ENCODE results near the gene CACNA2D3.

CACNA2D3 gene

GRCh38 chr3:54967731-54968161, 845.4 kb downstream of the CACNA2D3 start:
- H2AFZ ChIP-seq (ENCODE audit: low read length): no peak overlapping the region
- H3K4ac ChIP-seq (ENCODE audit: low read length): no peak overlapping the region
- no CpG with 5 or more reads among the region's 1 CpG for WGBS, 2 donors (ENCODE audit: extremely low coverage in 2 of 2, insufficient read length in 2 of 2, insufficient replicate concordance in 1 of 2)
- no peaks in the 10 kb centered on the region for H3K79me1 ChIP-seq (ENCODE audit: low read depth, low read length)
- no peak overlapping the region for H2AK5ac ChIP-seq (ENCODE audit: low read depth, low read length)
- no peak overlapping the region for H3K14ac ChIP-seq (ENCODE audit: low read length)
- no peak overlapping the region for H2BK15ac ChIP-seq (ENCODE audit: low read length)
- peaks cover 8 to 27% of the 10 kb centered on the region in 2 donors for H3K4me1 ChIP-seq (ENCODE audit: control insufficient read depth in 2 of 2, insufficient read depth in 1 of 2, low read depth in 1 of 2, low read length in 2 of 2)
- no peak overlapping the region for H3K4me3 ChIP-seq (ENCODE audit: low read length in 2 of 2)
- no peak overlapping the region for H4K91ac ChIP-seq (ENCODE audit: low read depth, low read length, poor library complexity)
- H3K18ac ChIP-seq (ENCODE audit: low read length): no peak overlapping the region
- no peak overlapping the region for H2BK120ac ChIP-seq (ENCODE audit: low read depth, low read length)
- H3K27ac ChIP-seq (replicated peaks; ENCODE audit: low read length): no peak overlapping the region
- no peak overlapping the region for H3K9ac ChIP-seq (ENCODE audit: low read depth, low read length, poor library complexity)
- no peak overlapping the region for H2BK5ac ChIP-seq (ENCODE audit: low read length)
- H3K9me3 ChIP-seq (replicated peaks in 1 of 2; ENCODE audit: control insufficient read depth in 2 of 2, insufficient read depth in 1 of 2, low read depth in 1 of 2, low read length in 2 of 2): peaks cover 0 to 2% of the 10 kb centered on the region in 2 donors
- no peak overlapping the region for H4K8ac ChIP-seq (ENCODE audit: low read depth, low read length)
- no peaks in the 10 kb centered on the region for H3K36me3 ChIP-seq (replicated peaks in 1 of 2; ENCODE audit: control insufficient read depth in 2 of 2, insufficient read depth in 2 of 2, low read length in 2 of 2)
- no peaks in the 10 kb centered on the region for H3K27me3 ChIP-seq (ENCODE audit: control insufficient read depth in 3 of 3, insufficient read depth in 3 of 3, low read depth in 1 of 3, low read length in 3 of 3)
- H3K4me2 ChIP-seq (ENCODE audit: insufficient read depth, low read length, poor library complexity, severe bottlenecking): no peak overlapping the region
- DNase-seq (ENCODE audit: low spot score): no peak
- no peak overlapping the region for H2BK12ac ChIP-seq (ENCODE audit: low read length)
- no peak overlapping the region for H3K23ac ChIP-seq (ENCODE audit: low read depth, low read length, poor library complexity)

- Histone ChIP-seq H3K27ac (replicated peaks; ENCODE audit: low read length) (no peak overlapping the region), H4K8ac (ENCODE audit: low read depth, low read length) (no peak overlapping the region), H3K79me1 (ENCODE audit: low read depth, low read length) (no peaks in the 10 kb centered on the region), H2AK5ac (ENCODE audit: low read depth, low read length) (no peak overlapping the region), H3K27me3 (ENCODE audit: control insufficient read depth in 3 of 3, insufficient read depth in 3 of 3, low read depth in 1 of 3, low read length in 3 of 3) (no peaks in the 10 kb centered on the region), H4K91ac (ENCODE audit: low read depth, low read length, poor library complexity) (no peak overlapping the region), H3K9me3 (replicated peaks in 1 of 2; ENCODE audit: control insufficient read depth in 2 of 2, insufficient read depth in 1 of 2, low read depth in 1 of 2, low read length in 2 of 2) (peaks cover 0 to 2% of the 10 kb centered on the region in 2 donors), H3K4me1 (ENCODE audit: control insufficient read depth in 2 of 2, insufficient read depth in 1 of 2, low read depth in 1 of 2, low read length in 2 of 2) (peaks cover 8 to 33% of the 10 kb centered on the region in 2 donors), H2BK15ac (ENCODE audit: low read length) (no peak overlapping the region), H3K36me3 (replicated peaks in 1 of 2; ENCODE audit: control insufficient read depth in 2 of 2, insufficient read depth in 2 of 2, low read length in 2 of 2) (no peaks in the 10 kb centered on the region), H3K4me3 (ENCODE audit: low read length in 2 of 2) (no peak overlapping the region), H3K4me2 (ENCODE audit: insufficient read depth, low read length, poor library complexity, severe bottlenecking) (no peak overlapping the region), H2AFZ (ENCODE audit: low read length) (no peak overlapping the region), H3K9ac (ENCODE audit: low read depth, low read length, poor library complexity) (no peak overlapping the region), H3K4ac (ENCODE audit: low read length) (no peak overlapping the region), H2BK12ac (ENCODE audit: low read length) (no peak overlapping the region), H3K23ac (ENCODE audit: low read depth, low read length, poor library complexity) (no peak overlapping the region), H3K18ac (ENCODE audit: low read length) (no peak overlapping the region), H2BK5ac (ENCODE audit: low read length) (no peak overlapping the region), H2BK120ac (ENCODE audit: low read depth, low read length) (no peak overlapping the region), H3K14ac (ENCODE audit: low read length) (no peak overlapping the region)
- no peak for DNase-seq (ENCODE audit: low spot score)
- WGBS, 2 donors (ENCODE audit: extremely low coverage in 2 of 2, insufficient read length in 2 of 2, insufficient replicate concordance in 1 of 2): no CpG with 5 or more reads among the region's 5 CpGs
Observed at GRCh38 chr3:54968546-54969172, 846.3 kb downstream of the CACNA2D3 start.

GRCh38 chr3:54969652-54970051, 847.3 kb downstream of the CACNA2D3 start:
- H3K14ac ChIP-seq (ENCODE audit: low read length): no peak overlapping the region
- H3K36me3 ChIP-seq (replicated peaks in 1 of 2; ENCODE audit: control insufficient read depth in 2 of 2, insufficient read depth in 2 of 2, low read length in 2 of 2): no peaks in the 10 kb centered on the region
- DNase-seq (ENCODE audit: low spot score): no peak
- H3K4me1 ChIP-seq (ENCODE audit: control insufficient read depth in 2 of 2, insufficient read depth in 1 of 2, low read depth in 1 of 2, low read length in 2 of 2): peaks cover 10 to 35% of the 10 kb centered on the region in 2 donors
- H3K4me2 ChIP-seq (ENCODE audit: insufficient read depth, low read length, poor library complexity, severe bottlenecking): no peak overlapping the region
- no peak overlapping the region for H2BK5ac ChIP-seq (ENCODE audit: low read length)
- H4K91ac ChIP-seq (ENCODE audit: low read depth, low read length, poor library complexity): no peak overlapping the region
- no peak overlapping the region for H2AFZ ChIP-seq (ENCODE audit: low read length)
- H2BK120ac ChIP-seq (ENCODE audit: low read depth, low read length): no peak overlapping the region
- H3K23ac ChIP-seq (ENCODE audit: low read depth, low read length, poor library complexity): no peak overlapping the region
- no peak overlapping the region for H2BK15ac ChIP-seq (ENCODE audit: low read length)
- no peak overlapping the region for H3K4ac ChIP-seq (ENCODE audit: low read length)
- no peak overlapping the region for H2AK5ac ChIP-seq (ENCODE audit: low read depth, low read length)
- H3K18ac ChIP-seq (ENCODE audit: low read length): no peak overlapping the region
- no peak overlapping the region for H3K27ac ChIP-seq (replicated peaks; ENCODE audit: low read length)
- H3K79me1 ChIP-seq (ENCODE audit: low read depth, low read length): no peaks in the 10 kb centered on the region
- no peaks in the 10 kb centered on the region for H3K27me3 ChIP-seq (ENCODE audit: control insufficient read depth in 3 of 3, insufficient read depth in 3 of 3, low read depth in 1 of 3, low read length in 3 of 3)
- H3K9me3 ChIP-seq (replicated peaks in 1 of 2; ENCODE audit: control insufficient read depth in 2 of 2, insufficient read depth in 1 of 2, low read depth in 1 of 2, low read length in 2 of 2): peaks cover 0 to 2% of the 10 kb centered on the region in 2 donors
- WGBS, 2 donors (ENCODE audit: extremely low coverage in 2 of 2, insufficient read length in 2 of 2, insufficient replicate concordance in 1 of 2): no CpG with 5 or more reads among the region's 3 CpGs
- H3K4me3 ChIP-seq (ENCODE audit: low read length in 2 of 2): peak overlapping the region in 1 of 2 donors; percentile 46
- H3K9ac ChIP-seq (ENCODE audit: low read depth, low read length, poor library complexity): no peak overlapping the region
- no peak overlapping the region for H4K8ac ChIP-seq (ENCODE audit: low read depth, low read length)
- no peak overlapping the region for H2BK12ac ChIP-seq (ENCODE audit: low read length)

- Histone ChIP-seq H3K27me3 (ENCODE audit: control insufficient read depth in 3 of 3, insufficient read depth in 3 of 3, low read depth in 1 of 3, low read length in 3 of 3) (no peaks in the 10 kb centered on the region), H2BK12ac (ENCODE audit: low read length) (no peak overlapping the region), H3K4ac (ENCODE audit: low read length) (no peak overlapping the region), H2BK120ac (ENCODE audit: low read depth, low read length) (no peak overlapping the region), H2AFZ (ENCODE audit: low read length) (no peak overlapping the region), H3K36me3 (replicated peaks in 1 of 2; ENCODE audit: control insufficient read depth in 2 of 2, insufficient read depth in 2 of 2, low read length in 2 of 2) (no peaks in the 10 kb centered on the region), H3K14ac (ENCODE audit: low read length) (no peak overlapping the region), H3K4me2 (ENCODE audit: insufficient read depth, low read length, poor library complexity, severe bottlenecking) (no peak overlapping the region), H3K18ac (ENCODE audit: low read length) (no peak overlapping the region), H2BK15ac (ENCODE audit: low read length) (no peak overlapping the region), H2BK5ac (ENCODE audit: low read length) (no peak overlapping the region), H3K4me1 (ENCODE audit: control insufficient read depth in 2 of 2, insufficient read depth in 1 of 2, low read depth in 1 of 2, low read length in 2 of 2) (peaks cover 7 to 25% of the 10 kb centered on the region in 2 donors), H3K9ac (ENCODE audit: low read depth, low read length, poor library complexity) (no peak overlapping the region), H3K9me3 (replicated peaks in 1 of 2; ENCODE audit: control insufficient read depth in 2 of 2, insufficient read depth in 1 of 2, low read depth in 1 of 2, low read length in 2 of 2) (no peaks in the 10 kb centered on the region), H3K23ac (ENCODE audit: low read depth, low read length, poor library complexity) (no peak overlapping the region), H3K4me3 (ENCODE audit: low read length in 2 of 2) (no peak overlapping the region), H4K8ac (ENCODE audit: low read depth, low read length) (no peak overlapping the region), H4K91ac (ENCODE audit: low read depth, low read length, poor library complexity) (no peak overlapping the region), H3K27ac (replicated peaks; ENCODE audit: low read length) (no peak overlapping the region), H3K79me1 (ENCODE audit: low read depth, low read length) (no peaks in the 10 kb centered on the region), H2AK5ac (ENCODE audit: low read depth, low read length) (no peak overlapping the region)
- no CpG with 5 or more reads among the region's 1 CpG for WGBS, 2 donors (ENCODE audit: extremely low coverage in 2 of 2, insufficient read length in 2 of 2, insufficient replicate concordance in 1 of 2)
- DNase-seq (ENCODE audit: low spot score): no peak
Observed at GRCh38 chr3:54970895-54971294, 848.5 kb downstream of the CACNA2D3 start.

Measured in neuronal stem cell (in vitro differentiated cells).